RKO (cell line): Measurements from ENCODE around the gene OR10K2.
"Not testable (repeated sequence)": the region's sequence is repeated elsewhere in the genome, so short reads cannot be mapped to it uniquely, and the experiment has no call there.

ENCODE experiments used
- DNase-seq: peaks from one replicate; pipeline ENCODE4 v3.0.0-alpha.2; 2016; ENCODE audit warnings: low spot score

The OR10K2 gene, protein sequence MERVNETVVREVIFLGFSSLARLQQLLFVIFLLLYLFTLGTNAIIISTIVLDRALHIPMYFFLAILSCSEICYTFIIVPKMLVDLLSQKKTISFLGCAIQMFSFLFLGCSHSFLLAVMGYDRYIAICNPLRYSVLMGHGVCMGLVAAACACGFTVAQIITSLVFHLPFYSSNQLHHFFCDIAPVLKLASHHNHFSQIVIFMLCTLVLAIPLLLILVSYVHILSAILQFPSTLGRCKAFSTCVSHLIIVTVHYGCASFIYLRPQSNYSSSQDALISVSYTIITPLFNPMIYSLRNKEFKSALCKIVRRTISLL

DNA sequence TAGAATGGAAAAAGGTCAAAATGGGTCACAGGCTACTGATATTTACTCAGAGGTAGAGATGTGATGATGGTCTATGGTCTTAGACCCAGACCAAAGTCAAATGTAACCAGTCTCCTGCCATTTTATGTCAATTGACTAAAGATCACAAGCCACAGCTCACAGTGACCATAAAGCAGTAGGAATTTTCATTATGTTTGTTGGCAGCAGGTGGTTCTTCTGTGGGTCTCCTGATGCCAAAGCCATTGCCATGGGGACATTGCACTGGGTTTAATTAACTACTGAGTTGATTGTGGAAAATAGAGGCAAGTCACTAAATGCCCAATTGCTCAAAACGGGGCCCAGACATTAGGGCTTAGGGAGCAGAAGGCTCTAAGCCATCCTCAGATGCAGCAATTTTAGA lies at the start of gene OR10K2:
Gene OR10K2 (minus strand): TSS at position 101 of the 400 bp plus-strand sequence. CDS start 5,371 bp downstream, outside the sequence.
- DNase-seq: no peak

GRCh38 chr1:158471920-158472319 lies 45.9 kb upstream of the OR10K2 start, which contains the start of gene OR10R2:
Gene OR10R2 (plus strand): TSS chr1:158472220. CDS start chr1:158472326, 106 bp downstream.
- DNase-seq: no peak

- DNase-seq: no peak
These were observed 35.5 kb upstream of the OR10K2 start, which contains the start of gene OR10K1 for GRCh38 chr1:158461534-158461933. Gene OR10K1 (plus strand): TSS chr1:158461834. CDS start chr1:158465562, 3,728 bp downstream.

DNA sequence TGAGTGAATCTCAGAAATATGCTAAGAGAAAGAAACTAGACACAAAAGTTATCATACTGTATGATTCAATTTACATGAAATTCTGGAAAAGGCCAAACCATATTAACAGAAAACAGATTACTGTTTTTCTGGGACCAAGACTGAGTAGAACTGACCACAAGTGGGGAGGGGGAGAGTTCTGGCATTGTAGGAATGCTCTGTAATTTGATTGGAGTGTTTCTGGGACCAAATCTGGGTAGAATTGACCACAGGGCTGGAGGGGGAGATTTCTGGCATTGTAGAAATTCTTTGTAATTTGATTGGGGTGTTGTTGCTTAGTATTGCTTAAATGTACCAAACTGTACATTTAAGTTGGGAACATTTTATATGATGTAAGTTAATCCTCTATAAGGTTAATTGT lies 32.2 kb upstream of the OR10K2 start:
- DNase-seq: no peak

GRCh38 chr1:158457246-158457645 lies 31.2 kb upstream of the OR10K2 start:
- DNase-seq: no peak

GRCh38 chr1:158454537-158454936 lies 28.5 kb upstream of the OR10K2 start:
- no peak for DNase-seq

DNA sequence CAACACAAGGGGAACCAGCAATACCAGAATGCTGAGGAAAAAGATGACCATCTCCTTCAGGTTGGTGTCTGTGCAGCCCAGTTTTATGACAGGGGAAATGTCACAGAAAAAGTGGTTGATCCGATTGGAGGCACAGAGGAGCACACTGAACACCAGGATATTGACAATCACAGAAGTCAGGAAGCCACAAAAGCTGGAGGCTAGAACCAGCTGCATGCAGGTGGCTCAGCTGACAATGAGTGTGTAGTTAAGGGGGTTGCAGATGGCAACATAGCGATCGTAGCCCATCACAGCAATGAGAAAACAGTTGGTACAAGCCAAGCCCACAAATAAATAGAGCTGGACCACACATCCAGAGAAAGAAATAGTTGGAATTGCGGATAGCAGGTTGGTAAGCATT lies 19.3 kb upstream of the OR10K2 start:
- no peak for DNase-seq

DNA sequence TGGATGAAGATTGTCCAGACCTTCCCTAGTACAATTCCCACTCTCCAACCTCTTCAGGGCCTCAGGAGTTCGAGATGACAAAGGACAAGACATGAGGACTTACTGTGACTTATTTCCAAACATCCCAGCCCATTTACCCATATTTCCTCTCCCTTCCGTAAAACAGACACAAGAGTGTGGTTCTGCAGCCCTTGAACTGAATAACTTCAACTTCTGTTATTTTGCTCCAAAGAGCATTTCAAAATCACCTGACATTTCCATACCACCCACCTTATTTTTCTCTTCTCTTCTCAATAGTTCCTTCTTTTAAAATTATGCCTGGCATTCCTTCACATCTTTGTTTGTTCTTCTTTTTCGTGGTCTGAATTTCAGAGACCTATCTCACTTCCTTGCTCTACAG lies 8.7 kb upstream of the OR10K2 start:
- no peak for DNase-seq

DNA sequence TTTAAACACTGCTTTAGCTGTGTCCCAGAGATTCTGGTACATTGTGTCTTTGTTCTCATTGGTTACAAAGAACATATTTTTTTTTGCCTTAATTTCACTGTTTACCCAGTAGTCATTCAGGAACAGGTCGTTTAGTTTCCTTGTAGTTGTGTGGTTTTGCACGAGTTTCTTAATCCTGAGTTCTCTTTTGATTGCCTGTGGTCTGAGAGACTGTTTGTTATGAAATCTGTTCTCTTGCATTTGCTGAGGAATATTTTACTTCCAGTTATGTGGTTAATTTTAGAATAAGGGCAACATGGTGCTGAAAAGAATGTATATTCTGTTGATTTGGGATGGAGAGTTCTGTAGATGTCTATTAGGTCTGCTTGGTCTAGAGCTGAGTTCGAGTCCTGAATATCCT lies 4.1 kb upstream of the OR10K2 start:
- not testable (repeated sequence) for DNase-seq

- no peak for DNase-seq
These were observed 1.0 kb downstream of the OR10K2 start for GRCh38 chr1:158425027-158425426.

DNA sequence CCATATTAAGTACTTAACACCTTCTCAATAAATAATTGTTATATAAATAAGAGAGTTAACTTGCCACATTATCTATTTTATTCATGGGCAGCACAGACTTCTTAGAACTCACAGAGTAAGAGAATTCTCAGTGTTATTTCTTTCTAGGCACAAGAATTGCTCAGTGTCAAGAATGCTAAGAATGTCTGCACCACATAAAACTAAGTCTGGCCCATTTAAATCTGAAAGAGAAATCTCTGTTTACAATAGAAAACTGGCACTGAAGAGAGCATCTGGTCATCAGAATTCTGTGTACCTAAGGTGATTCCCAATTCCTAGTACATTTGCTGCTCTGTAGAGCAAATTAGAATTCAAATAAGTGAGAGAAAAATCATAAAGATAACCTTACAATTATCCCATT lies 3.8 kb downstream of the OR10K2 start:
- DNase-seq: no peak

DNA sequence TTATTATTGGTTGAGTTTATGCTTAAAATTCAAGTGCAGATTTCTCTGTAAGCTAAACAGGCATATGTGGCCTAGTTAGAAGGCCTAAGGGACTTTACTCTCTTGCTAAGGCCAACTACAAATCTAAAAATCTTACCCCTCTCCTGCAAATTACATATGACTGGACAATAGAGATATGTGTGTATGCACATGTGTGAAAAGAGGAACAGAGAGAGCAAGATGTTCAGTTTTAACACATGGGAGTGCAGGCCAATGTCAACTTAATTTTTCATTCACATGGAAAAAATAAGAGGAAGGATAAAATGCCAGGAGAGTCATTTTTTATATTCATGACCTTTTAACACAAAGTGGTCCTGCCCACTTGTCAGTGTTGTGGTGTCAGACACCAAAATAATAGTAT lies 8.5 kb downstream of the OR10K2 start:
- no peak for DNase-seq

GRCh38 chr1:158414651-158415345 lies 11.2 kb downstream of the OR10K2 start:
- DNase-seq: no peak

DNA sequence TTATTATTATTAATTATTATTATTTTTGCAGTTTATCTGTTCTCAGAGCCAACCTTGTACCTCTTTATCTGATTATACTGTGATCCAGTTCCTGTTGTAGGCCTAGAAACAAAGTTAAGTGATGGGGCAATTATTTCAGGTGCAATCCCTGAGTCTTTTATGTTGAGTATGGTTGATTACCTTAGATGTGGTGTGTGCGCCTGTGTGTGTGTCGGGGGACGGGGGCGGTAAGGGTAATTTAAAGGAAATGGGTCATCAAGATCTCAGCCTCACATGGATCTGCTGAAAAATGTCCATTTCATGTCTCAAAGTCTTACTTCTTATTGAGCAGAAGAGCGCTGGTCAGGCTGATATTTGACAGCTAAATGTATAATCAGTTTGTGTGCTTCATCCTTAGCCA lies 18.9 kb downstream of the OR10K2 start:
- DNase-seq: no peak

GRCh38 chr1:158400871-158401270 lies 25.2 kb downstream of the OR10K2 start:
- no peak for DNase-seq

GRCh38 chr1:158398818-158399514 lies 27.1 kb downstream of the OR10K2 start, which contains the start of gene OR10T2:
Gene OR10T2 (minus strand): TSS chr1:158399466. CDS start chr1:158399466, 0 bp downstream.
- DNase-seq: no peak

DNA sequence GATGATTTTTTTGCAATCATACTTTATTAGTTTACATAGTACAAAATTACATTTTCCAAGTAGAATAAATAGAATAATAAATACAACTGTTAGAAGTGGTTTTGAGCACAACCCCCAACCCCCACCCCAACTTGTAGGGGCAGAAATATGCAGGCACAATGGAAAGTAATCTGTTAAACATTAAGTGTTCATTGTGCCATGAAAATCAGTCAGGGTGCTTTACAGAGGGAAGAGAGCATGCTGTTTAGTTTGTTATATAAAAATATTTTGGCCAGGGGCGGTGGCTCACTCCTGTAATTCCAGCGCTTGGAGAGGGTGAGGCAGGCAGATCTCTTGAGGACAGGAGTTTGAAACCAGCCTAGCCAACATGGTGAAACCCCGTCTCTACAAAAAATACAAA lies 29.4 kb downstream of the OR10K2 start:
- DNase-seq: no peak

DNA sequence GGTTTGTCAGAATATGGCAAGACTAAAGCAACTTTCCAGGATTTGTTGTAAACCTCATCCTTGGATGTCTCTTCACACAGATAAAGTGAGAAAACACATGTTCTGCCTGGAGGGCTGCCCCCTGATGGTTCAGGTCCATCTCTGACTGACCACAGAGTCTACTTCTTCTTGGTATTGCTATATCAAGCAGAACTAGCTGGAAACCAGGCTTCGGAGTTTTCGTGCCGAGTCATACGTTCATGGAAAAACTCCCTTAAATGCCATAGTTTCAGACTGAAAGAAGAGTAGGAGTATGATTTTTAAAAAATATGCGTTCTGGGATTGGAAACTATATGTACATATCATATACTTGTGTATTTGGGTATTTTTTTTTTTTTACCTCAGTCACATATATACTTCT lies 32.6 kb downstream of the OR10K2 start:
- no peak for DNase-seq

- no peak for DNase-seq
These were observed 34.9 kb downstream of the OR10K2 start for GRCh38 chr1:158391099-158391498.

DNA sequence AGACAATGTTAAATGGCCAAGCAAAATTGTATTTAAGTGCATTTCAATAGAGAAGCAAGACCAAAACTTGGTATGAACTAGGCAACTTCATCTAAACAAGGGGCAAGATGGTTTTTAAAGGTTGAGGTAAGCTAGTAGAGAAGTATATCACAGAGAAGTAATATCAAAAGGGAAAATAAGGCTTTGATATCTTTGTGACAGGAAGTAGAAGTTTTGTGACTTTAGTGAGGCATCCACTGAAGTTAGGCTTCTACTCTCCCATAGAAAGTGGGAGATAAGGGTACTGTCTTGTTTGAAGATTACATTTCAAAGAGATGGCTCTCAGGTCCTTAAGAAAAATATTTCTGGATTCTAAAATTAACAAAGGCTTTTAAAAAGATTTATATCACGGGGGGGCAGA lies 35.7 kb downstream of the OR10K2 start:
- DNase-seq: no peak

DNA sequence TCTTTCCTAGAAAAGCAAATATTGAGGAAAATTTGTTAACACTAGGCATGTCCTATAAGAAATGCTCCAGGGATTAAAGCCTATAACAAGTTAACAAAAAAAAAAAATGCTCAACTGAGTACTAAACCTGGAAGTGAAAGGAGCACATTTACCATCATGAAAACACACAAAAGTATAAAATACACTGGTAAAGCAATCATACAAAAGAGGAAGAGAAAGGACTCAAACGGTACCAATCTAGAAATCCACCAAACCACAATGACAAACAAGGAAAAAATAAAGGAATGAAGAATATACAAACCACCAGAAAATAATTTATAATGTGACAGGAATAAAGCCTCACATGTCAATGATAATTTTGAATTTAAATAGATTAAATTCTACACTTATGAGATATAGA lies 51.2 kb downstream of the OR10K2 start:
- DNase-seq: no peak

- DNase-seq: not testable (repeated sequence)
These were observed 51.9 kb downstream of the OR10K2 start for GRCh38 chr1:158374101-158374500.
